HL-60 (cell line): Measurements from ENCODE around the gene IL3RA.

Experiments
- DNase-seq, 2 experiments: peaks; one replicate each; pipeline ENCODE4 v3.0.0-alpha.2; 2010 to 2020; ENCODE audit warnings: low read depth in 1 of 2, low spot score in 1 of 2
- H3K27ac ChIP-seq: fragments of 250-450 bp; sonication (Bioruptor Pico); replicated peaks from 2 replicates; pipeline ENCODE4 v1.5.1; 2020; ENCODE audit warnings: mild to moderate bottlenecking, moderate library complexity
- H3K27me3 ChIP-seq: fragments of 250-450 bp; sonication (Bioruptor Pico); 2 replicates; pipeline ENCODE4 v1.5.1; 2021; ENCODE audit warnings: mild to moderate bottlenecking, moderate library complexity; ENCODE audit not compliant: insufficient read depth, poor library complexity, severe bottlenecking
- H3K4me3 ChIP-seq: replicated peaks from 2 replicates; pipeline ENCODE4 v1.5.1; 2011; ENCODE audit warnings: mild to moderate bottlenecking, control low read depth, low read length; ENCODE audit not compliant: insufficient read depth
- GABPA ChIP-seq: IDR thresholded peaks from 2 replicates; pipeline ENCODE4 v1.6.1; 2012; ENCODE audit warnings: low read depth
- POLR2AphosphoS5 ChIP-seq: IDR thresholded peaks from 2 replicates; pipeline ENCODE4 v1.6.1; 2012; ENCODE audit warnings: low read depth
- SPI1 ChIP-seq: IDR thresholded peaks from 2 replicates; pipeline ENCODE4 v1.6.1; 2012; ENCODE audit warnings: low read depth, mild to moderate bottlenecking, borderline replicate concordance
- TF ChIP-seq, protein P1 (sequence below): IDR thresholded peaks from 2 replicates; pipeline ENCODE4 v1.6.1; 2012; ENCODE audit warnings: low read depth; ENCODE audit not compliant: insufficient replicate concordance
- TF ChIP-seq, protein P2 (sequence below): IDR thresholded peaks from one replicate; pipeline ENCODE4 v1.5.1; 2011; ENCODE audit warnings: low read length, control low read depth, inconsistent platforms; ENCODE audit not compliant: insufficient read depth

Gene IL3RA

DNA sequence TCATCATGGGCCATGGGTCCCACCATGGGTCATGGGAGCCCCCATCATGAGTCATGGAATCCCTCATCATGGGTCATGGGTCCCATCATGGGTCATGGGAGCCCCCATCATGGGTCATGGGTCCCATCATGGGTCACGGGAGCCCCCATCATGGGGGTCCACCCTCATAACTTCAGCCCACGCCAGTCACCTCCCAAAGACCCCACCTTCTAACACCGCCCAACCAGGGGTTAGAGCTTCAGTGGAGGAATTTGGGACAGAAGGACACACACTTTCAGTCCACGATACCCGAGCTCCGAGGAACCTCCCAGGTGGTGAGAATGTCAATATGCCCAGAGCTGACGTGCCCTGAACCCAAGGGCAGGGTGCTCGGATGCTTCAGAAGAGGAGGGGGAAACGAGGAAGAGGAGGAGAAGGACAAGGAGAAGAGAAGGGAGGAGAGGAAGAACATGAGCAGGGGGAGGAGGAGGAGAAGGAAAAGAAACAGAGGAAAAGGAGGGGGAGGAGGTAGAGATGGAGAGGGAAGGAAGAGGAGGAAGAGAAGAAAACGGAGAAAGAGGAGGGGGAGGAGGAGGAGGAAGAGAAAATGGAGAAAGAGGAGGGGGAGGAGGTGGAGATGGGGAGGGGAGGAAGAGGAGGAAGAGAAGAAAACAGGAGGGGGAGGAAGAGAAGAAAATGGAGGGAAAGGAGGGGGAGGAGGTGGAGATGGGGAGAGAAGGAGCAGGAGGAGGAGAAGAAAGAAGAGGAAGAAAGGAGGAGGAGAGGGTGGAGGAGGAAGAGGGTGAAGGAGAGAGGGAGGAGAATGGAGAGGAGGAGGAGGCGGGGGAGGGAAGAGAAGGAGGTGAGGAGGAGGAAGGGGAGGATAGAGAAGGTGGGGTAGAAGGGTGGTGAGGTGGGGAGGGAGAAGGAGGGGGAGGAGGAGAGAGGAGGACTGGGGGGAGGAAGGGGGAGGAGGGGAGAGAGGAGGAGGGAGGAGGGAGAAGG, 17.7 kb downstream of the IL3RA start:
- Histone ChIP-seq H3K27ac (no peak overlapping the region), H3K4me3 (no peak overlapping the region), H3K27me3 (no peaks in the 10 kb centered on the region)
- TF ChIP-seq, protein P1, sequence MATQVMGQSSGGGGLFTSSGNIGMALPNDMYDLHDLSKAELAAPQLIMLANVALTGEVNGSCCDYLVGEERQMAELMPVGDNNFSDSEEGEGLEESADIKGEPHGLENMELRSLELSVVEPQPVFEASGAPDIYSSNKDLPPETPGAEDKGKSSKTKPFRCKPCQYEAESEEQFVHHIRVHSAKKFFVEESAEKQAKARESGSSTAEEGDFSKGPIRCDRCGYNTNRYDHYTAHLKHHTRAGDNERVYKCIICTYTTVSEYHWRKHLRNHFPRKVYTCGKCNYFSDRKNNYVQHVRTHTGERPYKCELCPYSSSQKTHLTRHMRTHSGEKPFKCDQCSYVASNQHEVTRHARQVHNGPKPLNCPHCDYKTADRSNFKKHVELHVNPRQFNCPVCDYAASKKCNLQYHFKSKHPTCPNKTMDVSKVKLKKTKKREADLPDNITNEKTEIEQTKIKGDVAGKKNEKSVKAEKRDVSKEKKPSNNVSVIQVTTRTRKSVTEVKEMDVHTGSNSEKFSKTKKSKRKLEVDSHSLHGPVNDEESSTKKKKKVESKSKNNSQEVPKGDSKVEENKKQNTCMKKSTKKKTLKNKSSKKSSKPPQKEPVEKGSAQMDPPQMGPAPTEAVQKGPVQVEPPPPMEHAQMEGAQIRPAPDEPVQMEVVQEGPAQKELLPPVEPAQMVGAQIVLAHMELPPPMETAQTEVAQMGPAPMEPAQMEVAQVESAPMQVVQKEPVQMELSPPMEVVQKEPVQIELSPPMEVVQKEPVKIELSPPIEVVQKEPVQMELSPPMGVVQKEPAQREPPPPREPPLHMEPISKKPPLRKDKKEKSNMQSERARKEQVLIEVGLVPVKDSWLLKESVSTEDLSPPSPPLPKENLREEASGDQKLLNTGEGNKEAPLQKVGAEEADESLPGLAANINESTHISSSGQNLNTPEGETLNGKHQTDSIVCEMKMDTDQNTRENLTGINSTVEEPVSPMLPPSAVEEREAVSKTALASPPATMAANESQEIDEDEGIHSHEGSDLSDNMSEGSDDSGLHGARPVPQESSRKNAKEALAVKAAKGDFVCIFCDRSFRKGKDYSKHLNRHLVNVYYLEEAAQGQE: no peak
- TF ChIP-seq POLR2AphosphoS5 (no peak), SPI1 (no peak), GABPA (no peak)
- TF ChIP-seq, protein P2, sequence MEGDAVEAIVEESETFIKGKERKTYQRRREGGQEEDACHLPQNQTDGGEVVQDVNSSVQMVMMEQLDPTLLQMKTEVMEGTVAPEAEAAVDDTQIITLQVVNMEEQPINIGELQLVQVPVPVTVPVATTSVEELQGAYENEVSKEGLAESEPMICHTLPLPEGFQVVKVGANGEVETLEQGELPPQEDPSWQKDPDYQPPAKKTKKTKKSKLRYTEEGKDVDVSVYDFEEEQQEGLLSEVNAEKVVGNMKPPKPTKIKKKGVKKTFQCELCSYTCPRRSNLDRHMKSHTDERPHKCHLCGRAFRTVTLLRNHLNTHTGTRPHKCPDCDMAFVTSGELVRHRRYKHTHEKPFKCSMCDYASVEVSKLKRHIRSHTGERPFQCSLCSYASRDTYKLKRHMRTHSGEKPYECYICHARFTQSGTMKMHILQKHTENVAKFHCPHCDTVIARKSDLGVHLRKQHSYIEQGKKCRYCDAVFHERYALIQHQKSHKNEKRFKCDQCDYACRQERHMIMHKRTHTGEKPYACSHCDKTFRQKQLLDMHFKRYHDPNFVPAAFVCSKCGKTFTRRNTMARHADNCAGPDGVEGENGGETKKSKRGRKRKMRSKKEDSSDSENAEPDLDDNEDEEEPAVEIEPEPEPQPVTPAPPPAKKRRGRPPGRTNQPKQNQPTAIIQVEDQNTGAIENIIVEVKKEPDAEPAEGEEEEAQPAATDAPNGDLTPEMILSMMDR: no peak
- no peak for DNase-seq

DNA sequence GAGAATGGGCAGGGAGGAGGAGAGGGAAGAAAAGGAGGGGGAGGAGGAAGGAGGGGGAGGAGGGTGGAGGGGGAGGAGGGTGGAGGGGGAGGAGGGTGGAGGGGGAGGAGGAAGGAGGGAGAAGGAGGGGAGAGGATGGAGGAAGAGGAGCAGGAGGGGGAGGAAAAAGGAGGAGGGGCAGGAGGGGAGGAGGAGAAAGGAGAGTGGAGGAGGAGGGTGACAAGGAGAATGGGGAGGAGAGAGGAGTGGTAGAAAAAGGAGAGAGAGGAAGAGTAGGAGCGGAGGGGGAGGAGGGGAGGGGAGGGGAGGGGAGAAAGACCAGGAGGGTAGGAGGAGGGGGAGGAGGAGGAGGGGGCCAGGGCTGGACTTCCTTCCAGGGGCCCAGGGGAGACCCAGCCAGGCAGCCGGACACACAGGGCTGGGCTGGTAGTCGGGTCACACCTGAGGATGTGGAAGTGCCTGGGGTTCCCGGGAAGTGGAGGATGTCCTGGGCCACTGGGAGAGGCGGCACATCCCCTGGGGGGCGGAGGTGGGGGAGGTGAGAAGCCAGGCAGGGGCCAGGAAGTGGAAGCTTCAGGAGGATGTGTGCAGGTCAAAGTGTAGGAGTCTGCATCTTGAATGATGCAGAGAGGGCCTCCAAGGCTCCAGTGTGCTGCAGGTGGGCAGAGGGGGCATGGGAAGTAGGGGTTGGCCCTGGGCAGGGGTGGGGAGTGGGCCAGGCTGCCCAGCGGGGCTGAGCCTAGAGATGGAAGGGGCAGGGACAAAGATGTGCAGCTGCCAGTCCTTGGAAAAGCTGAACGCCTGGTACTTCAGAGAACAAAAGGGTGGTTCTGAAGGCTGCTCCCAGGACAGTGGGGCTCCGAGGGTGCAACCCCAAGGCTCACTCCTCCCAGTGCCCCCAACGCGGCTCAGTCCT, 18.8 kb downstream of the IL3RA start:
- no peak for DNase-seq
- Histone ChIP-seq H3K4me3 (no peak overlapping the region), H3K27ac (no peak overlapping the region), H3K27me3 (no peaks in the 10 kb centered on the region)
- TF ChIP-seq SPI1 (no peak), GABPA (no peak), POLR2AphosphoS5 (no peak)
- TF ChIP-seq, protein P1: no peak
- TF ChIP-seq, protein P2: no peak

DNA sequence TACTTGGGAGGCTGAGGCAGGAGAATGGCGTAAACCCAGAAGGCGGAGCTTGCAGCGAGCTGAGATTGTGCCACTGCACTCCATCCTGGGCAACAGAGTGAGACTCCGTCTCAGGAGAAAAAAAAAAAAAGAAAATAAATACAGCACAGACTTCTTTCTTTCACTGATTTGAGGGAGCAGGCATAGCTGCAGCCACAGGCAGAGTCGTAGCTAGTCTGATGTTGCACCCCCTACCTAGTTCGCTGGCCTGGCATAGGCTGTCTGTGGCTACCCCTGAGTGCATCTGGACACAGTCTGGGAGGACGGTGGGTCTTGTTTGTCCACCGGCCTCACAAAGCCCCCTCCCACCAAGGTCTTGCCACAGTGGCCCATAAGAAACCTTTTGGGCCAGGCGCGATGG, 21.4 kb downstream of the IL3RA start:
- no peak for TF ChIP-seq POLR2AphosphoS5
- TF ChIP-seq, protein P1: no peak
- TF ChIP-seq SPI1: no peak
- TF ChIP-seq, protein P2: no peak
- no peak for TF ChIP-seq GABPA
- DNase-seq: no peak
- no peaks in the 10 kb centered on the region for H3K27me3 ChIP-seq
- no peak overlapping the region for H3K4me3 ChIP-seq
- no peak overlapping the region for H3K27ac ChIP-seq
